ENCODE data around the gene LRWD1. TPM values are rescaled to one million over a fixed set of nuclear protein-coding genes. Genes with fewer than 3 reads are reported as not detected.

LRWD1 gene
- total and polyA plus RNA-seq, 2 of the 13 experiments (the other 11 are each of a cell fraction or from before 2014, with no cell fraction given) = 8.5 to 16.3 TPM

DNA sequence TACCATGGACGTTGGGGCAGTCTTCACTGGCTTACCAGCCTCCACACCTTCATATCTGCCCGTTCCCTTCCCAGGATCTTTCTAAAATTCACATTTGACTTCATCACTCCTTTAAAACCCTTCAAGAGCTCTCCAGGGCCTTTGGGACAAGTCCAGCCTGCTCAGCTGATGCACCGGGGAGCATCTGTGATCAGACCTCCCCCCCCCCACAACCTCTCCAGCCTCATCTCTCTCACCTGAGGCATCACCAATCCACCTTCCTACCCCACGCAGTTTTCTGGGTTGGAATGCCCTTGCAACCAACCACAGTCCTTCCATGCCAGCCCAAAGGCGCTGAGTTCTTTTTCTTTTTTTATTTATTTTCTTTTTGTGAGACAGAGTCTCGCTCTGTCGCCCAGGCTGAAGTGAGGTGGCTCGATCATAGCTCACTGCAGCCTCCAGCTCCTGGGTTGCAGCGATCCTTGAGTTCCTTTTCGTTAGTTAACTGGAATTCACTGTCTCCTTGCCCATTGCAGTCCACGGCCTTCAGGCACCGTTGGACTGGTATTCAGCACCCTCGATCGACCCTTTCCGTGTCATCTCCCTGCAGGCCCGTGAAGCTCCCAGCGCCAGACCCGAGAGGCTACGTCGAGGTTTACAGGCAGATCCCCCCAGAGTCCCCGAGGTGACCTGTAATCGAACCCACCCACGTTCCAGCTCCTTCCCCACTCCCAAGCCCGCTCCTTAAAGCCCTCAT lies 775 bp upstream of the LRWD1 start (continued):
- TF ChIP-seq ZNF512B (CRISPR knock-in tag; IDR thresholded peaks at IDR 0.05; ENCODE audit: borderline replicate concordance) (no peak), JUNB (CRISPR knock-in tag; IDR thresholded peaks at IDR 0.05; ENCODE audit: borderline replicate concordance) (no peak), CC2D1A (CRISPR knock-in tag; IDR thresholded peaks at IDR 0.05) (no peak), FOSL2 (CRISPR knock-in tag; IDR thresholded peaks at IDR 0.05) (no peak), ZNF264 (CRISPR knock-in tag; IDR thresholded peaks at IDR 0.05) (no peak), ZHX2 (IDR thresholded peaks at IDR 0.05; ENCODE audit: low read depth) (no peak), ZHX2 (CRISPR knock-in tag; IDR thresholded peaks at IDR 0.05; ENCODE audit: borderline replicate concordance) (0 out of 2 replicates have a peak, but pooled peaks have one; percentile 19)
- TF ChIP-seq, protein P1, sequence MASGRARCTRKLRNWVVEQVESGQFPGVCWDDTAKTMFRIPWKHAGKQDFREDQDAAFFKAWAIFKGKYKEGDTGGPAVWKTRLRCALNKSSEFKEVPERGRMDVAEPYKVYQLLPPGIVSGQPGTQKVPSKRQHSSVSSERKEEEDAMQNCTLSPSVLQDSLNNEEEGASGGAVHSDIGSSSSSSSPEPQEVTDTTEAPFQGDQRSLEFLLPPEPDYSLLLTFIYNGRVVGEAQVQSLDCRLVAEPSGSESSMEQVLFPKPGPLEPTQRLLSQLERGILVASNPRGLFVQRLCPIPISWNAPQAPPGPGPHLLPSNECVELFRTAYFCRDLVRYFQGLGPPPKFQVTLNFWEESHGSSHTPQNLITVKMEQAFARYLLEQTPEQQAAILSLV (CRISPR knock-in tag; IDR thresholded peaks at IDR 0.05; ENCODE audit: borderline replicate concordance) = no peak
